BJ (cell line): Measurements from ENCODE around the gene LMO1. TPM values are rescaled to one million over a fixed set of nuclear protein-coding genes. Genes with fewer than 3 reads are reported as not detected.

Experiments used
- CTCF ChIA-PET: fragments of 350-600 bp; formaldehyde crosslinking; extraction: SDS; loops from one replicate; lab custom pipeline; 2021; ENCODE audit warnings: antibody characterized with exemption, inconsistent platforms; lab: Yijun Ruan, JAX
- POLR2A ChIA-PET: fragments of 300-600 bp; sonication (Branson Sonifier 250); formaldehyde crosslinking; extraction: SDS; loops from one replicate; lab custom pipeline; 2021; ENCODE audit warnings: antibody characterized with exemption; lab: Charles Lee
- DNase-seq: peaks from one replicate; pipeline ENCODE4 v3.0.0-alpha.2; 2011; ENCODE audit warnings: low read depth
- H3K27me3 ChIP-seq: 2 replicates; pipeline ENCODE4 v1.6.0; 2011; ENCODE audit warnings: low read length; ENCODE audit not compliant: control insufficient read depth, insufficient read depth
- H3K36me3 ChIP-seq: 2 replicates; pipeline ENCODE4 v1.5.1; 2011; ENCODE audit warnings: low read length; ENCODE audit not compliant: control insufficient read depth, insufficient read depth
- H3K4me3 ChIP-seq: 2 replicates; pipeline ENCODE4 v1.5.1; 2011; ENCODE audit warnings: low read depth, mild to moderate bottlenecking, control low read depth, low read length
- polyA plus RNA-seq: library from polyadenylated mRNA; depleted of rRNA; stranded (reverse); fragments of >200 nt; gene quantifications from 2 replicates; pipeline ENCODE4 v1.2.3, GENCODE V29; 2011
- TF ChIP-seq, protein P1 (sequence below): IDR thresholded peaks from 2 replicates; pipeline ENCODE4 v1.5.1; 2011; ENCODE audit warnings: low read depth, mild to moderate bottlenecking, control low read depth, inconsistent platforms, low read length, moderate library complexity; ENCODE audit not compliant: insufficient read depth

LMO1 gene
- polyA plus RNA-seq, 1 experiment = not detected

- DNase-seq = no peak
- Histone ChIP-seq H3K36me3 (no peaks in the 10 kb centered on the region), H3K27me3 (peaks cover 51% of the 10 kb centered on the region), H3K4me3 (no peak overlapping the region)
- ChIA-PET CTCF (interaction anchor here (0.9 to 1.4 kb wide), 3 partner anchors 39 to 57 kb away, joined by 3 read pairs; no protein-coding TSS in a partner anchor), POLR2A (interaction anchor here (0.6 kb wide), 1 partner anchor 67 kb away, joined by 12 read pairs; no protein-coding TSS in a partner anchor)
- TF ChIP-seq, protein P1, sequence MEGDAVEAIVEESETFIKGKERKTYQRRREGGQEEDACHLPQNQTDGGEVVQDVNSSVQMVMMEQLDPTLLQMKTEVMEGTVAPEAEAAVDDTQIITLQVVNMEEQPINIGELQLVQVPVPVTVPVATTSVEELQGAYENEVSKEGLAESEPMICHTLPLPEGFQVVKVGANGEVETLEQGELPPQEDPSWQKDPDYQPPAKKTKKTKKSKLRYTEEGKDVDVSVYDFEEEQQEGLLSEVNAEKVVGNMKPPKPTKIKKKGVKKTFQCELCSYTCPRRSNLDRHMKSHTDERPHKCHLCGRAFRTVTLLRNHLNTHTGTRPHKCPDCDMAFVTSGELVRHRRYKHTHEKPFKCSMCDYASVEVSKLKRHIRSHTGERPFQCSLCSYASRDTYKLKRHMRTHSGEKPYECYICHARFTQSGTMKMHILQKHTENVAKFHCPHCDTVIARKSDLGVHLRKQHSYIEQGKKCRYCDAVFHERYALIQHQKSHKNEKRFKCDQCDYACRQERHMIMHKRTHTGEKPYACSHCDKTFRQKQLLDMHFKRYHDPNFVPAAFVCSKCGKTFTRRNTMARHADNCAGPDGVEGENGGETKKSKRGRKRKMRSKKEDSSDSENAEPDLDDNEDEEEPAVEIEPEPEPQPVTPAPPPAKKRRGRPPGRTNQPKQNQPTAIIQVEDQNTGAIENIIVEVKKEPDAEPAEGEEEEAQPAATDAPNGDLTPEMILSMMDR = no peak
These were observed 5.1 kb upstream of the LMO1 start for GRCh38 chr11:8268530-8269400.

DNA sequence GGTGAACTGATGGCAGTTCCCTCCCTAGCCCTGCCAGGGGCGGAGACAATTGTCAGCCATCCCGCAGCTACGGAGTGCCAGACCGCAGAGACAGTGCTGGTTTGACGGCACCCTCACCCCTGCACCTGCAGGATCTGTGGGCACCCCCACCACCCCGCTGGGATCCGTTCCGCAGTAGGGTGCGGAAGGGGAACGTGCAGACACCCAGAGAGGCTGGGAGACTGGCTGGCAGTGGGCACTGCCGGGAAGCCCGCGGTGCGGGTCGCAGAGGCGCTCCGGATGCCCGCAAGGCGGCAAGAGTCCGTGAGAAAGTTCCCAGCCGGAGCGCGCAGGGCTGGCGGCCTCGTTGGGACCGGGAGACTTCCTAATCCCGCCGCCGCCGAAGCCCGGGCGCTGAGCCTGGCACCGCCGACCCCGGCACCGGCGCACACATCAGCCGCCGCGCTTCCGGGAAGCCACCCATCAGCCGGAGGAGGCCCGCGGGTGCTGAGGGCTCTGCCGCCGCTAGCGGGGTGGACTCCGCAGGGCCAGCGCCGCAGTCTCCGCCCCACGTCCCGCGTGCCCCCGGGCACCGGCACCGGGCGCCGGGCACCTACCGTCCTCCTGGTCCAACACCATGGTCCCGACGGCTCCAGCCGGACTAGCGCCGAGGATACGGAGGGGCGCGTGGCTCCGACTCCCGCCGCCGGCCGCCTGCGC, 4.3 kb upstream of the LMO1 start:
- H3K4me3 ChIP-seq = peak overlapping the region; percentile 15; the same call in 1 of the 2 replicates
- ChIA-PET POLR2A (no interaction called here), CTCF (interaction anchor here (0.8 to 1.4 kb wide), 4 partner anchors 20 to 66 kb away, joined by 3 to 4 read pairs (median 3); no protein-coding TSS in a partner anchor)
- H3K36me3 ChIP-seq = no peaks in the 10 kb centered on the region
- DNase-seq = no peak
- peaks cover 55% of the 10 kb centered on the region for H3K27me3 ChIP-seq
- TF ChIP-seq, protein P1 = no peak

GRCh38 chr11:8267280-8267679, 3.6 kb upstream of the LMO1 start:
- H3K4me3 ChIP-seq = no peak overlapping the region
- TF ChIP-seq, protein P1 = no peak
- H3K27me3 ChIP-seq = peaks cover 57% of the 10 kb centered on the region
- no peak for DNase-seq
- H3K36me3 ChIP-seq = no peaks in the 10 kb centered on the region
- ChIA-PET CTCF (interaction anchor here (0.8 to 1.3 kb wide), 2 partner anchors 19 to 66 kb away, joined by 3 to 4 read pairs; no protein-coding TSS in a partner anchor), POLR2A (no interaction called here)

GRCh38 chr11:8266246-8267241, 2.9 kb upstream of the LMO1 start:
- Histone ChIP-seq H3K4me3 (no peak overlapping the region), H3K27me3 (peaks cover 64% of the 10 kb centered on the region), H3K36me3 (no peaks in the 10 kb centered on the region)
- ChIA-PET POLR2A (no interaction called here), CTCF (interaction anchor here (0.8 to 4.5 kb wide), 4 partner anchors 12 to 65 kb away, joined by 3 to 39 read pairs (median 22); no protein-coding TSS in a partner anchor)
- TF ChIP-seq, protein P1 = no peak
- no peak for DNase-seq
